ENCODE data around the gene VARS1.

The VARS1 gene

GRCh38 chr6:31771992-31772358, 23.6 kb downstream of the VARS1 start:
- no peak for DNase-seq (ENCODE audit: low read depth)

- DNase-seq (ENCODE audit: low read depth), result no peak
These were observed 24.7 kb downstream of the VARS1 start for GRCh38 chr6:31770860-31771259.

- peak; percentile 54 for DNase-seq (ENCODE audit: low read depth)
These were observed 25.7 kb downstream of the VARS1 start for GRCh38 chr6:31769684-31770371.

GRCh38 chr6:31768363-31769257, 26.9 kb downstream of the VARS1 start:
- DNase-seq (ENCODE audit: low read depth), result no peak

- no peak for DNase-seq (ENCODE audit: low read depth)
These were observed 28.4 kb downstream of the VARS1 start for GRCh38 chr6:31767096-31767645.

GRCh38 chr6:31765910-31766794, 29.4 kb downstream of the VARS1 start:
- no peak for DNase-seq (ENCODE audit: low read depth)

- DNase-seq (ENCODE audit: low read depth), result no peak
These were observed 30.0 kb downstream of the VARS1 start for GRCh38 chr6:31765559-31765909.

GRCh38 chr6:31764198-31764597, 31.4 kb downstream of the VARS1 start:
- DNase-seq (ENCODE audit: low read depth), result no peak

GRCh38 chr6:31763619-31763940, 32.0 kb downstream of the VARS1 start:
- DNase-seq (ENCODE audit: low read depth), result no peak

- no peak for DNase-seq (ENCODE audit: low read depth)
These were observed 32.5 kb downstream of the VARS1 start for GRCh38 chr6:31762878-31763618.

GRCh38 chr6:31762356-31762755, 33.2 kb downstream of the VARS1 start, which contains the start of gene SAPCD1:
Gene SAPCD1, plus strand, starts transcription at chr6:31762656. Its CDS starts 399 bp downstream, at chr6:31763055.
- DNase-seq (ENCODE audit: low read depth), result no peak

GRCh38 chr6:31761343-31761742, 34.2 kb downstream of the VARS1 start:
- no peak for DNase-seq (ENCODE audit: low read depth)

GRCh38 chr6:31760790-31761189, 34.8 kb downstream of the VARS1 start:
- DNase-seq (ENCODE audit: low read depth), result no peak

GRCh38 chr6:31758281-31758680, 37.3 kb downstream of the VARS1 start:
- no peak for DNase-seq (ENCODE audit: low read depth)

GRCh38 chr6:31752739-31753319, 42.7 kb downstream of the VARS1 start:
- DNase-seq (ENCODE audit: low read depth), result no peak

GRCh38 chr6:31750411-31751022, 45.0 kb downstream of the VARS1 start:
- DNase-seq (ENCODE audit: low read depth), result no peak

- no peak for DNase-seq (ENCODE audit: low read depth)
These were observed 46.1 kb downstream of the VARS1 start for GRCh38 chr6:31749301-31750036.

Measured in stimulated activated CD8-positive, alpha-beta memory T cell treated with anti-CD3 and anti-CD28 coated beads, Interleukin-15, amount 100 ng/mL, for 24 hours (primary cell).